CD4-positive, alpha-beta T cell (primary cell): ENCODE results near the gene PCYT1A. TPM values are rescaled to one million over a fixed set of nuclear protein-coding genes. Genes with fewer than 3 reads are reported as not detected.

Experiments used
- ATAC-seq: fragments of 200-7000 bp; cut with Tn5 transposase; one replicate; pipeline ENCODE4 v1.10.0; 2022; ENCODE audit warnings: mild to moderate bottlenecking; ENCODE audit not compliant: poor library complexity
- CTCF ChIA-PET: fragments of 350-600 bp; sonication (Branson Sonifier 250); formaldehyde crosslinking; loops from one replicate; lab custom pipeline; 2021; ENCODE audit warnings: antibody characterized with exemption, inconsistent platforms; lab: Charles Lee
- POLR2A ChIA-PET: fragments of 350-600 bp; sonication (Branson Sonifier 250); formaldehyde crosslinking; loops from one replicate; lab custom pipeline; 2021; ENCODE audit warnings: antibody characterized with exemption, inconsistent platforms; lab: Charles Lee
- DNase-seq, 14 experiments: peaks; one replicate each; pipeline ENCODE4 v3.0.0-alpha.2; 2013 to 2020; ENCODE audit warnings: mixed read lengths in 2 of 14
- H3K27ac ChIP-seq, 2 donors: one replicate each; pipeline versions ENCODE4 v1.5.1 to v1.7.0; 2013; ENCODE audit warnings: low read length in 2 of 2, low read depth in 1 of 2, mild to moderate bottlenecking in 1 of 2
- H3K27me3 ChIP-seq, 2 experiments: 1 replicate in 1 of 2; 2 replicates in 1 of 2; pipeline versions ENCODE4 v1.6.1 to v1.7.0; 2013; ENCODE audit warnings: low read length in 2 of 2, control low read depth in 1 of 2, mild to moderate bottlenecking in 1 of 2, moderate library complexity in 1 of 2; ENCODE audit not compliant: insufficient read depth in 2 of 2, control insufficient read depth in 1 of 2
- H3K36me3 ChIP-seq: one replicate; pipeline ENCODE4 v1.6.1; 2013; ENCODE audit warnings: low read length, control low read depth; ENCODE audit not compliant: insufficient read depth
- H3K4me1 ChIP-seq: one replicate; pipeline ENCODE4 v1.6.1; 2013; ENCODE audit warnings: low read length, control low read depth; ENCODE audit not compliant: insufficient read depth
- H3K4me3 ChIP-seq: one replicate; pipeline ENCODE4 v1.5.1; 2013; ENCODE audit warnings: mild to moderate bottlenecking, low read length, moderate library complexity
- H3K9me3 ChIP-seq, 2 experiments: 1 replicate in 1 of 2; 2 replicates in 1 of 2; pipeline versions ENCODE4 v1.6.1 to v1.7.0; 2013; ENCODE audit warnings: low read length in 2 of 2, mild to moderate bottlenecking in 2 of 2, control low read depth in 1 of 2, moderate library complexity in 1 of 2; ENCODE audit not compliant: control insufficient read depth in 1 of 2, insufficient read depth in 1 of 2
- H3K27ac Mint-ChIP-seq: one replicate; pipeline ENCODE4 v1.8.0; 2020; ENCODE audit warnings: mixed read lengths
- H3K27me3 Mint-ChIP-seq: one replicate; pipeline ENCODE4 v1.8.0; 2021; ENCODE audit warnings: mixed read lengths
- H3K36me3 Mint-ChIP-seq: one replicate; pipeline ENCODE4 v1.8.0; 2021; ENCODE audit warnings: low read depth, mixed read lengths
- H3K4me1 Mint-ChIP-seq: one replicate; pipeline ENCODE4 v1.8.0; 2021; ENCODE audit warnings: low read depth, mixed read lengths
- H3K4me3 Mint-ChIP-seq: one replicate; pipeline ENCODE4 v1.8.0; 2020; ENCODE audit warnings: mild to moderate bottlenecking, mixed read lengths
- H3K9me3 Mint-ChIP-seq: one replicate; pipeline ENCODE4 v1.8.0; 2020; ENCODE audit warnings: mixed read lengths
- intact Hi-C, 2 experiments: fragments of 100-400 bp; cut with DNase I in 1 of 2; cut with micrococcal nuclease in 1 of 2; formaldehyde crosslinking; loops; one replicate each; pipeline versions ENCODE4 v1.15.1 to v1.9.0; 2023 to 2025; cut with DNase I, micrococcal nuclease
- total RNA-seq, 174 experiments: library from RNA in 2 of 174; stranded (reverse) in 2 of 174; gene quantifications; one replicate each; pipeline ENCODE4 v1.2.3 and lab custom pipeline; 2021 to 2026
- TF ChIP-seq, protein P1 (sequence below): fragments of 200-600 bp; IDR thresholded peaks from one replicate; pipeline ENCODE4 v1.8.0; 2022; ENCODE audit warnings: antibody characterized with exemption, mild to moderate bottlenecking

The PCYT1A gene
- total RNA-seq, 2 experiments from 2014 or later = 49.8 to 54.7 TPM

DNA sequence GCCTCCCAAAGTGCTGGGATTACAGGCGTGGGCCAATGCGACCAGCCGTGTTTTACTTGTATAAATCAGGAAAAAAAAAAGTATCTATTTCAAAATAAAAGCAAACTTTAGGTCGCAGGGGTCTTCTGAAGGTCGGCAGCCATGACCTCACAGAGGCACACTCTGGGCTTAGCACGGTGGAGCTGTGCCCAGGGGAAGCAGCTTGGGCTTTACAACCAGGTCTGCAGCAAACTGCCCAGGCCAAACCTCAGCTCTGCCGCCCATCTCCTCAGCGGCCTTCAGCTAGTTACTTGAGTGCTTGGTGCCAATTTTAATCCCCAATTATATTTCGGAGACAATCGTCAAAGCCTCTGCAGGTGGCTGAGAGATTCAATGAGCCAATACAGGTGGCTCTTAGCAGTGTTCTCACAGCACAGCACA is 106.4 kb downstream of the PCYT1A start:
- no peaks in the 10 kb centered on the region for H3K9me3 Mint-ChIP-seq
- H3K36me3 ChIP-seq = no peaks in the 10 kb centered on the region
- peaks cover 61% of the 10 kb centered on the region for H3K4me1 ChIP-seq
- intact Hi-C loops = loop anchor here in 1 of 2 experiments (10.0 kb wide), 1 partner anchor 186 kb away; no protein-coding TSS in a partner anchor
- H3K4me3 ChIP-seq = no peak overlapping the region
- H3K4me3 Mint-ChIP-seq = peak overlapping the region; percentile 30
- H3K27me3 ChIP-seq = no peaks in the 10 kb centered on the region
- no peaks in the 10 kb centered on the region for H3K9me3 ChIP-seq
- H3K27ac ChIP-seq = peak overlapping the region in 1 of 2 donors; percentile 68
- H3K4me1 Mint-ChIP-seq = peaks cover 40% of the 10 kb centered on the region
- CTCF ChIA-PET = interaction anchor here (0.8 to 3.0 kb wide), 5 partner anchors 15 to 306 kb away, joined by 3 to 13 read pairs (median 4); no protein-coding TSS in a partner anchor
- no peaks in the 10 kb centered on the region for H3K27me3 Mint-ChIP-seq
- TF ChIP-seq, protein P1, sequence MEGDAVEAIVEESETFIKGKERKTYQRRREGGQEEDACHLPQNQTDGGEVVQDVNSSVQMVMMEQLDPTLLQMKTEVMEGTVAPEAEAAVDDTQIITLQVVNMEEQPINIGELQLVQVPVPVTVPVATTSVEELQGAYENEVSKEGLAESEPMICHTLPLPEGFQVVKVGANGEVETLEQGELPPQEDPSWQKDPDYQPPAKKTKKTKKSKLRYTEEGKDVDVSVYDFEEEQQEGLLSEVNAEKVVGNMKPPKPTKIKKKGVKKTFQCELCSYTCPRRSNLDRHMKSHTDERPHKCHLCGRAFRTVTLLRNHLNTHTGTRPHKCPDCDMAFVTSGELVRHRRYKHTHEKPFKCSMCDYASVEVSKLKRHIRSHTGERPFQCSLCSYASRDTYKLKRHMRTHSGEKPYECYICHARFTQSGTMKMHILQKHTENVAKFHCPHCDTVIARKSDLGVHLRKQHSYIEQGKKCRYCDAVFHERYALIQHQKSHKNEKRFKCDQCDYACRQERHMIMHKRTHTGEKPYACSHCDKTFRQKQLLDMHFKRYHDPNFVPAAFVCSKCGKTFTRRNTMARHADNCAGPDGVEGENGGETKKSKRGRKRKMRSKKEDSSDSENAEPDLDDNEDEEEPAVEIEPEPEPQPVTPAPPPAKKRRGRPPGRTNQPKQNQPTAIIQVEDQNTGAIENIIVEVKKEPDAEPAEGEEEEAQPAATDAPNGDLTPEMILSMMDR = no peak
- no peaks in the 10 kb centered on the region for H3K36me3 Mint-ChIP-seq
- POLR2A ChIA-PET = interaction anchor here (0.7 to 3.3 kb wide), 5 partner anchors 12 to 110 kb away, joined by 3 to 28 read pairs (median 5); no protein-coding TSS in a partner anchor
- no peak for ATAC-seq
- peak overlapping the region; percentile 96 for H3K27ac Mint-ChIP-seq
- DNase-seq = peak in 1 of 14 experiments; percentile 23

DNA sequence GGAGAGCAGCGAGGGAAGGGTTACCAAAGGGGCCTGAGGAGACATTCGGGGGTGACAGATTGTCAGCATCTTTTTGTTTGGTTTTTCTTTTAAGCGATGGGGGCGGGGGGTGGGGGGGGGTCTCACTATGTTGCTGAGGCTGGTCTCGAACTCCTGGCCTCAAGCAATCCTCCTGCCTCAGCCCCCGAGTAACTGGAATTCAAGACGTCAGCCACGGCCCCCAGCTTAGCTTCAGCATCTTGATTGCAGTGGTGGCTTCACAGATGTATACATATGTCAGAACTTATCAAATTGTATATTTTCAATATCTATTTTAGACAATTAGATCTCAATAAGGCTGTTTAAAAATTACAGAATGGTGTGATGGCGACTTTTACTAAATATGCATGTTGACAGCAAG is 107.2 kb downstream of the PCYT1A start:
- peak overlapping the region; percentile 96 for H3K27ac Mint-ChIP-seq
- DNase-seq = no peak
- ATAC-seq = no peak
- no peaks in the 10 kb centered on the region for H3K36me3 ChIP-seq
- POLR2A ChIA-PET = interaction anchor here (1.3 to 3.3 kb wide), 9 partner anchors 12 to 137 kb away, joined by 3 to 28 read pairs (median 7); partner anchors contain the start of genes DYNLT2B and TFRC
- H3K4me3 ChIP-seq = peak overlapping the region; percentile 42
- no peaks in the 10 kb centered on the region for H3K27me3 Mint-ChIP-seq
- no peaks in the 10 kb centered on the region for H3K27me3 ChIP-seq
- TF ChIP-seq, protein P1 = no peak
- no peak overlapping the region for H3K4me3 Mint-ChIP-seq
- H3K27ac ChIP-seq = peak overlapping the region; percentile 74 to 87
- H3K9me3 Mint-ChIP-seq = no peaks in the 10 kb centered on the region
- intact Hi-C loops = loop anchor here in 1 of 2 experiments (10.0 kb wide), 1 partner anchor 186 kb away; no protein-coding TSS in a partner anchor
- peaks cover 40% of the 10 kb centered on the region for H3K4me1 Mint-ChIP-seq
- H3K36me3 Mint-ChIP-seq = no peaks in the 10 kb centered on the region
- H3K4me1 ChIP-seq = peaks cover 61% of the 10 kb centered on the region
- no peaks in the 10 kb centered on the region for H3K9me3 ChIP-seq
- CTCF ChIA-PET = interaction anchor here (1.0 to 3.0 kb wide), 6 partner anchors 7 to 107 kb away, joined by 3 to 13 read pairs (median 6); no protein-coding TSS in a partner anchor

Other genes with a start within 250 kb of the PCYT1A start
- gene TFRC, start 205.6 kb downstream of the PCYT1A start, total RNA-seq = 100 to 1,000 TPM; 154 to 159 TPM
- not detected for gene ZDHHC19, start 76.3 kb downstream of the PCYT1A start, total RNA-seq
- gene SLC51A, start 71.2 kb downstream of the PCYT1A start, total RNA-seq = not detected
- 1 to 10 TPM; 4.5 to 4.6 TPM for gene DYNLT2B, start 30.5 kb upstream of the PCYT1A start, total RNA-seq
- gene TM4SF19, start 50.7 kb upstream of the PCYT1A start, total RNA-seq = not detected
- 10 to 100 TPM; 75.3 to 83.6 TPM for gene UBXN7, start 144.7 kb upstream of the PCYT1A start, total RNA-seq
- 10 to 100 TPM; 26.1 to 27.4 TPM for gene RNF168, start 216.0 kb upstream of the PCYT1A start, total RNA-seq
- not detected for gene SMCO1, start 227.6 kb upstream of the PCYT1A start, total RNA-seq